ENCODE measurements around the gene SAMD10.
"Not testable (repeated sequence)": the region's sequence is repeated elsewhere in the genome, so short reads cannot be mapped to it uniquely, and the experiment has no call there.

Gene SAMD10

GRCh38 chr20:63940472-63941266, 38.8 kb downstream of the SAMD10 start:
- no peak for DNase-seq

GRCh38 chr20:63940071-63940471, 39.4 kb downstream of the SAMD10 start:
- no peak for DNase-seq

- peak; percentile 22 for DNase-seq
Observed at GRCh38 chr20:63939061-63939935, 40.1 kb downstream of the SAMD10 start.

- no peak for DNase-seq
Observed at GRCh38 chr20:63937596-63937995, 41.8 kb downstream of the SAMD10 start.

GRCh38 chr20:63935447-63935846, 44.0 kb downstream of the SAMD10 start:
- DNase-seq = no peak

GRCh38 chr20:63934271-63935068, 45.0 kb downstream of the SAMD10 start:
- no peak for DNase-seq

- DNase-seq = no peak
Observed at GRCh38 chr20:63933646-63934045, 45.8 kb downstream of the SAMD10 start.

GRCh38 chr20:63932606-63933160, 46.8 kb downstream of the SAMD10 start:
- DNase-seq = no peak

- no peak for DNase-seq
Observed at GRCh38 chr20:63931735-63932134, 47.7 kb downstream of the SAMD10 start.

- no peak for DNase-seq
Observed at GRCh38 chr20:63930971-63931553, 48.4 kb downstream of the SAMD10 start.

- not testable (repeated sequence) for DNase-seq
Observed at GRCh38 chr20:63929473-63929883, 50.0 kb downstream of the SAMD10 start.

GRCh38 chr20:63929071-63929470, 50.4 kb downstream of the SAMD10 start:
- DNase-seq = no peak

- no peak for DNase-seq
Observed at GRCh38 chr20:63926298-63926697, 53.1 kb downstream of the SAMD10 start.

- no peak for DNase-seq
Observed at GRCh38 chr20:63924241-63924640, 55.2 kb downstream of the SAMD10 start.
